Measurements from ENCODE around the gene ZKSCAN5.

The ZKSCAN5 gene

GRCh38 chr7:99504603-99505323, at the start of gene ZKSCAN5:
ZKSCAN5 (plus strand) TSS chr7:99504662; CDS start chr7:99506045, 1,383 bp downstream.
- DNase-seq = peak; percentile 97 to 98

GRCh38 chr7:99455874-99456273, 48.6 kb upstream of the ZKSCAN5 start:
- DNase-seq = no peak

GRCh38 chr7:99456288-99456687, 48.2 kb upstream of the ZKSCAN5 start:
- no peak for DNase-seq

- DNase-seq = no peak
These were observed 47.3 kb upstream of the ZKSCAN5 start for GRCh38 chr7:99457050-99457649.

- no peak for DNase-seq
These were observed 46.6 kb upstream of the ZKSCAN5 start for GRCh38 chr7:99457650-99458493.

GRCh38 chr7:99459087-99459486, 45.4 kb upstream of the ZKSCAN5 start:
- DNase-seq = no peak

GRCh38 chr7:99460651-99461050, 43.8 kb upstream of the ZKSCAN5 start:
- no peak for DNase-seq

GRCh38 chr7:99461221-99461620, 43.2 kb upstream of the ZKSCAN5 start:
- no peak for DNase-seq

- DNase-seq = no peak
These were observed 39.1 kb upstream of the ZKSCAN5 start for GRCh38 chr7:99465421-99465768.

- no peak for DNase-seq
These were observed 36.0 kb upstream of the ZKSCAN5 start for GRCh38 chr7:99468336-99468918.

- no peak for DNase-seq
These were observed 34.9 kb upstream of the ZKSCAN5 start for GRCh38 chr7:99469381-99470065.

GRCh38 chr7:99472561-99473314, 31.7 kb upstream of the ZKSCAN5 start, which contains the start of gene ZNF789:
ZNF789 (plus strand) TSS chr7:99472890; CDS start chr7:99476457, 3,567 bp downstream.
- DNase-seq = peak; percentile 97 to 98

- no peak for DNase-seq
These were observed 31.2 kb upstream of the ZKSCAN5 start for GRCh38 chr7:99473315-99473596.

- no peak for DNase-seq
These were observed 28.4 kb upstream of the ZKSCAN5 start for GRCh38 chr7:99476107-99476506.

- DNase-seq = no peak
These were observed 25.7 kb upstream of the ZKSCAN5 start for GRCh38 chr7:99478464-99479440.

GRCh38 chr7:99485094-99485493, 19.4 kb upstream of the ZKSCAN5 start:
- no peak for DNase-seq

GRCh38 chr7:99489235-99489634, 15.2 kb upstream of the ZKSCAN5 start:
- DNase-seq = no peak

GRCh38 chr7:99490878-99491277, 13.6 kb upstream of the ZKSCAN5 start:
- DNase-seq = no peak

- no peak for DNase-seq
These were observed 10.6 kb upstream of the ZKSCAN5 start for GRCh38 chr7:99493823-99494222.

- DNase-seq = no peak
These were observed 6.5 kb upstream of the ZKSCAN5 start for GRCh38 chr7:99497766-99498545.
